Chondrocyte (in vitro differentiated cells): ENCODE measurements around the gene POFUT2. TPM values are rescaled to one million over a fixed set of nuclear protein-coding genes. Genes with fewer than 3 reads are reported as not detected.

Experiments used
- DNase-seq: peaks from one replicate; pipeline ENCODE4 v3.0.0; 2021; ENCODE audit warnings: mixed read lengths, low spot score
- H3K27ac Mint-ChIP-seq: one replicate; pipeline ENCODE4 v1.8.0; 2021; ENCODE audit warnings: mild to moderate bottlenecking, moderate library complexity, mixed read lengths; ENCODE audit not compliant: unreplicated experiment
- H3K27me3 Mint-ChIP-seq: 2 replicates; pipeline ENCODE4 v1.8.0; 2021; ENCODE audit warnings: low read depth, mixed read lengths
- H3K36me3 Mint-ChIP-seq: 2 replicates; pipeline ENCODE4 v1.8.0; 2021; ENCODE audit warnings: low read depth, mixed read lengths
- H3K4me1 Mint-ChIP-seq: 2 replicates; pipeline ENCODE4 v1.8.0; 2021; ENCODE audit warnings: low read depth, mild to moderate bottlenecking, mixed read lengths
- H3K4me3 Mint-ChIP-seq: one replicate; pipeline ENCODE4 v1.8.0; 2021; ENCODE audit warnings: mild to moderate bottlenecking, moderate library complexity, mixed read lengths; ENCODE audit not compliant: unreplicated experiment
- H3K9me3 Mint-ChIP-seq: 2 replicates; pipeline ENCODE4 v1.8.0; 2021; ENCODE audit warnings: low read depth, mixed read lengths
- CTCF ChIP-seq: fragments of 200-600 bp; sonication (generic); IDR thresholded peaks from 2 replicates; pipeline ENCODE4 v1.5.0; 2021; ENCODE audit warnings: antibody characterized with exemption, mild to moderate bottlenecking, moderate library complexity
- total RNA-seq: library from RNA; stranded (reverse); gene quantifications from 3 replicates; pipeline ENCODE4 v1.2.1, GENCODE V29; 2021

POFUT2 gene
- total RNA-seq, 1 donor from 2014 or later, result 73.6 TPM

- Mint-ChIP-seq H3K36me3 (no peaks in the 10 kb centered on the region), H3K27me3 (no peaks in the 10 kb centered on the region), H3K9me3 (no peaks in the 10 kb centered on the region), H3K4me3 (no peak overlapping the region), H3K4me1 (peaks cover 47% of the 10 kb centered on the region), H3K27ac (no peak overlapping the region)
- no peak for TF ChIP-seq CTCF
- peak; percentile 66 for DNase-seq
Measured at GRCh38 chr21:45335151-45335760, 47.6 kb upstream of the POFUT2 start.

DNA sequence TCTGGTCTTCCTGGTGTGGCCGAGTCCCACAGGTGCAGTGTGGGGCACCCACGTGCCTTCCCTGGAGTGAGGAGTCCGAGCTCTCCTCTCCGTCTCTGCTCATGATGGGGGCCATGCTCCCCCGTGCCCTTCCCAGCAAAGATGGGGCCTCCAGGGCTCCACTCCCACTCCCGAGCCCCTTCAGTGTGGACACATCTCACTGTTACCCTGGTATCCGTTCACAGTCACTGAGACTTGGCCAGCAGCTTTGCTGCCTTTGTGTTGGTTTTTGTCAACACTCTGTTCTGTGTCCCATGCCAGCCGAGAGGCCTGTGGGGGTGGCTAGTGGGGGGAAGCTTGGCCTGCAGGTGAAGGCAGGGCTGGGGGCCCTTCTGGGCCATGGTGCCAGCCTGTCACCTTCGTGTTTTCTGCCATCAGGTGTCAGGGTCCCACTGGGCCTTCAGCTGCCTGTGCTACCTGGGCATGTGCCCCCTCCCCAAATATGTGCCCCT is 46.9 kb upstream of the POFUT2 start:
- no peaks in the 10 kb centered on the region for H3K36me3 Mint-ChIP-seq
- no peaks in the 10 kb centered on the region for H3K27me3 Mint-ChIP-seq
- H3K4me1 Mint-ChIP-seq, result peaks cover 53% of the 10 kb centered on the region
- TF ChIP-seq CTCF, result no peak
- H3K9me3 Mint-ChIP-seq, result no peaks in the 10 kb centered on the region
- no peak overlapping the region for H3K27ac Mint-ChIP-seq
- peak; percentile 64 for DNase-seq
- no peak overlapping the region for H3K4me3 Mint-ChIP-seq

- Mint-ChIP-seq H3K27ac (peak overlapping the region; percentile 91), H3K27me3 (no peaks in the 10 kb centered on the region), H3K9me3 (no peaks in the 10 kb centered on the region), H3K4me1 (peaks cover 58% of the 10 kb centered on the region), H3K4me3 (no peak overlapping the region), H3K36me3 (no peaks in the 10 kb centered on the region)
- no peak for TF ChIP-seq CTCF
- DNase-seq, result no peak
Measured at GRCh38 chr21:45334134-45334533, 46.4 kb upstream of the POFUT2 start.

DNA sequence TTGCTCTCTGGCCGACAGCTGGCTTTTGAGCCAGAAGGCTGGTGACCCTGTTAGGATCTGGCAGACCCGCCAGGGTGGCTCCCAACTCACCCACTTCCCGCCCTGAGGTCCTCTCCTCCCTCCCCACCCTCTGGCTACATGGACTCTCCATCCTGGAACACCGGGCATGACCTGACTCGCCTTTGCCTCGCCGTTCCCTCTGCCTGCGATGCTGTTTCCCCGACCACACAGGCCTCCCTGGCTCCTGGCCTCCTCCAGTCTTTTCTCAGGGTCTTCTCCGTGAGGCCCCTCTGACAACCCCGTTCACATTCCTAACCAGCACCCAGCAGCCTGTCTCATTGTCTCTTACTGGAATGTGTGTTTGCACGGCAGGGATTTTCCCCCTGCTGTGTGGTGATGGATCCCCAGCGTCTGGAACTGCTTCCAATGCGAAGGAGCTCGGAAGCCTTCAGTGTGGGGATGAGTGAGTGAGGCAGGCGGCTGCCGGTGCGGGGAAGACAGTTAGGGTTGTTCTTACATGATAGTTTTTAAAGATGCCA is 46.0 kb upstream of the POFUT2 start:
- peak; percentile 59 for DNase-seq
- Mint-ChIP-seq H3K36me3 (no peaks in the 10 kb centered on the region), H3K4me3 (no peak overlapping the region), H3K27ac (peak overlapping the region; percentile 91), H3K4me1 (peaks cover 61% of the 10 kb centered on the region), H3K9me3 (no peaks in the 10 kb centered on the region), H3K27me3 (no peaks in the 10 kb centered on the region)
- TF ChIP-seq CTCF, result no peak

GRCh38 chr21:45332981-45333582 is 45.4 kb upstream of the POFUT2 start:
- peaks cover 61% of the 10 kb centered on the region for H3K4me1 Mint-ChIP-seq
- H3K36me3 Mint-ChIP-seq, result no peaks in the 10 kb centered on the region

More at GRCh38 chr21:45332981-45333582, 45.4 kb upstream of the POFUT2 start:
- H3K9me3 Mint-ChIP-seq, result no peaks in the 10 kb centered on the region
- no peak overlapping the region for H3K4me3 Mint-ChIP-seq
- peak; percentile 88 for DNase-seq
- H3K27me3 Mint-ChIP-seq, result no peaks in the 10 kb centered on the region
- peak overlapping the region; percentile 54 for H3K27ac Mint-ChIP-seq
- no peak for TF ChIP-seq CTCF
